GM19238 (cell line): ENCODE data around the gene TRIM17.

Experiments
- DNase-seq: peaks from one replicate; pipeline ENCODE4 v3.0.0; 2011; ENCODE audit warnings: low spot score; ENCODE audit not compliant: insufficient read length

The TRIM17 gene

GRCh38 chr1:228416217-228416933 is at the start of gene TRIM17:
TSS of gene TRIM17 (minus strand) at chr1:228416861. CDS start at chr1:228415072, 1,789 bp downstream.
- peak; percentile 24 for DNase-seq

- DNase-seq = no peak
These were observed 49.0 kb upstream of the TRIM17 start for GRCh38 chr1:228465571-228466146.

GRCh38 chr1:228465141-228465540 is 48.5 kb upstream of the TRIM17 start:
- DNase-seq = no peak

GRCh38 chr1:228464487-228464983 is 47.9 kb upstream of the TRIM17 start:
- DNase-seq = no peak

GRCh38 chr1:228463559-228464455 is 47.1 kb upstream of the TRIM17 start:
- DNase-seq = no peak

GRCh38 chr1:228463009-228463558 is 46.4 kb upstream of the TRIM17 start:
- no peak for DNase-seq

GRCh38 chr1:228462560-228462959 is 45.9 kb upstream of the TRIM17 start:
- DNase-seq = no peak

- DNase-seq = no peak
These were observed 44.2 kb upstream of the TRIM17 start for GRCh38 chr1:228460821-228461220.

- DNase-seq = no peak
These were observed 42.7 kb upstream of the TRIM17 start for GRCh38 chr1:228459091-228459993.

GRCh38 chr1:228457396-228458176 is 40.9 kb upstream of the TRIM17 start:
- peak; percentile 52 for DNase-seq

GRCh38 chr1:228457017-228457395 is 40.3 kb upstream of the TRIM17 start:
- no peak for DNase-seq

- no peak for DNase-seq
These were observed 39.8 kb upstream of the TRIM17 start for GRCh38 chr1:228456252-228457016.

GRCh38 chr1:228455715-228456114 is 39.1 kb upstream of the TRIM17 start:
- DNase-seq = no peak

GRCh38 chr1:228454238-228454637 is 37.6 kb upstream of the TRIM17 start:
- no peak for DNase-seq

- DNase-seq = no peak
These were observed 37.0 kb upstream of the TRIM17 start for GRCh38 chr1:228453614-228454013.

- no peak for DNase-seq
These were observed 36.4 kb upstream of the TRIM17 start for GRCh38 chr1:228453022-228453560.

- DNase-seq = no peak
These were observed 35.7 kb upstream of the TRIM17 start for GRCh38 chr1:228452194-228453021.

GRCh38 chr1:228450200-228450599 is 33.5 kb upstream of the TRIM17 start:
- no peak for DNase-seq
